GM21723 (cell line): ENCODE measurements around the gene AGAP9.
"Not testable (repeated sequence)": the region's sequence is repeated elsewhere in the genome, so short reads cannot be mapped to it uniquely, and the experiment has no call there.

Experiments used
- ATAC-seq: cut with Tn5 transposase; IDR thresholded peaks from one replicate; pipeline ENCODE4 v1.9.1; 2021; ENCODE audit warnings: mild to moderate bottlenecking, moderate library complexity; ENCODE audit not compliant: unreplicated experiment

Gene AGAP9

GRCh38 chr10:47458466-47459154, 64.8 kb downstream of the AGAP9 start:
- ATAC-seq, result no peak

- no peak for ATAC-seq
Measured at GRCh38 chr10:47457826-47458225, 65.6 kb downstream of the AGAP9 start.

- ATAC-seq, result no peak
Measured at GRCh38 chr10:47457528-47457820, 66.0 kb downstream of the AGAP9 start.

DNA sequence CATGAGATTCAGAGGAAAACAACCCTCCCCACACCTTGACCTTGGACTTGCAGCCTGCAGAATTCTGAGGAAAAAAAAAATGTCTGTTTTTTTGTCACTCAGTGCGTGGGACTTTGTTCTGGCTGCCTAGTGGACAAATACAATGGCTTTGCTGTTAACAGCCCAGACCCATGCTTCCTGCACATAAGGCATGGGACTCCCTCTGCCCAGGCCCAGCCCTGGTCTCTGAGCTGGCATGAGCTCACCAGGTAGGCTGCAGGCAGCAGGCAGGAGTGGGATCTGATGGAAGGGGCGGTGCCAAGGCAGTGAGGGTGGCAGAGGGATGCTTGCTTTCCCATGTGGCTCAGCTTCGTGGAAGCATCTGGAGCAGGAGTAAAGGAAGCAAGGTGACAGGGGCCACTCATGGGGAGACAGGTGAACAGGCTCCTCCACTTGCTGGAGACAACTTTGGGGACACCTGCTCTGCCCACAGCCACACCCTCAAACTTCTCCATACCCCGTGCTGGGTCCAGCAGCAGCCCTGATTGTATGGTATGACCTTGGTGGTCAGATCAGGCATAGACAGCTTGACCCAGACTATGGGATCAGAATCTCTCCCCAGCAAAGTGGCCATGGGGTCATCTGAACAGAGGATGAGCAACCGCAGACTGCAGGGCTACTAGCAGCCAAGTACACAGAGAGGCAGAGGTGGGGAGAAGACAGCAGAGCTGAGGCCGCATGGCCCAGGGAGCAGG, 66.5 kb downstream of the AGAP9 start:
- ATAC-seq, result no peak

DNA sequence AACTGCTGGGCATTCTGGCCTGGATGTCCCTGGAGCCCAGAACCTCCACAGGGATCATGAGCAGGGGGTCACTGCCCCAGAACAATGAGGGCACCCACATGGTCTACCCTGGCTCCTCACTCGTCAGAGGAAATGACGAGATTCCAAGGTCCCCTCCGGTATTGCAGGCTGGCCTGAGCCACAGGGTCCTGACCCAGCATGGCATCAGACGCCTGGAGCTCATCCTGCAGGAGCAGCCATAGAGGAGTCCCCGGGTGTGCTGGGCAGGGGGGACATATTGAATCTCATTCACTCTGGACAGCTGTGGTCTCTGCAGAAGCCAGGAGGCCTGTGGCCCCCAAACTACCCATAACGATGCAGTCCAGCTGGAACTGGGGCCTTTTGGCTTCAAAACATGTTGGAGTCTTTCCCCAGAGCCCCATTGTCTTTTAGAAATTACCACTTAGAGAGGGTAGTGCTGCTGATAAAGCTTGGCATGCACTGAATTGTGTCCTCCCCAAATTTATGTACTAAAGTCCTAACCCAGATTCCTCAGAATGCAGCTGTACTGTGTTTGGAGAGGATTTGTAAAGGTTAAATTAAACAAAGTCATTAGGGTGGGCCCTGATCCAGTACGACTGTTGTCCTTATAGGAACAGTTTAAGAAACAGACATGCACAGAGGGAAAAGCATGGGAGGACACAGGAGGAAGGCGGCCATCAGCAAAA, 67.2 kb downstream of the AGAP9 start:
- no peak for ATAC-seq

GRCh38 chr10:47455350-47456078, 67.9 kb downstream of the AGAP9 start:
- ATAC-seq, result not testable (repeated sequence)

DNA sequence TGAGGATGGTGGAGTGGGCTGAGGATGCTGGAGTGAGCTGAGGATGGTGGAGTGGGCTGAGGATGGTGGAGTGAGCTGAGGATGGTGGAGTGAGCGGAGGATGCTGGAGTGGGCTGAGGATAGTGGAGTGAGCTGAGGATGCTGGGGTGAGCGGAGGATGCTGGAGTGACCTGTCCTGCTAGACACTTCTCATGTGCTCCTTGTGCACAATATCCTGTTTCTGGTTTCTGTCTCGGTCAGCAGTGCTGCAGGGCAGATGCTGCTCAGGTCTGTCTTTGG, 68.7 kb downstream of the AGAP9 start:
- ATAC-seq, result no peak

DNA sequence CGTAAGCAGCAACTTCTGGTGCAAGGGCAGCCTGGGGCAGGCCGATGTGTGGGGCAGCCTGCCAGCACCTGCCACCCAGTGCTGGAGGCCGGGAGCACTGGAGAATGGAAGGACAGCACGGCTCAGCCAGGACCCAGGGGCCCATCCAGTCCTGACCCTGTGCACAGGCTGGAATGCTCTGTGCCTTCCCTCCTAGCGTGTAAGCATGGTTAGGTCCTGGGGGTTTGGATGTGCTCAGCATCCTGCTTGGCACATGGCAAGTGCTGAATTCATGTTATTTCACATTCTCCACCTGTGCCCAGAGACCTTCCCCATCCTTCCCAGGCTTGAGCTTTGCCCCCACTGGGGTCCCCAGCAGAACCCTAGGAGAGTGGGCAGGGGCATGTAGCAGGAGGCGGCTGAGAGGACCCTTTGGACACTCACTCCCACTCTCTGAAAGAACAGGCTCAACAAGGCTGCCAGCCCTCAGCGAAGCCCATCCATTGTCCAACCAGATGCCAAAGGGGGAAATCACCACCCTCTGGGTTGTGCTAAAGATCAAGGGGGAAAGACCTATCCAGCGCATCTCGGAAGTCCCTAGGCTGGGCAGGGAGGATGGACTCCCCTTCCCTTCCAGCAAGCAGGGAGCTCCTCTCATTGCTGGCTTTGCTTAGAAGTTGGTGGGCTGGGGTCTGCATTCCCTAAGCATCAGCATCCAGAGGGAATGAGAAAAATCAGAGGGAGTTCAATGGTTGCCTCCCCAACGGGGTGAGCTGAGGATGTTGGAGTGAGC, 69.2 kb downstream of the AGAP9 start:
- no peak for ATAC-seq

DNA sequence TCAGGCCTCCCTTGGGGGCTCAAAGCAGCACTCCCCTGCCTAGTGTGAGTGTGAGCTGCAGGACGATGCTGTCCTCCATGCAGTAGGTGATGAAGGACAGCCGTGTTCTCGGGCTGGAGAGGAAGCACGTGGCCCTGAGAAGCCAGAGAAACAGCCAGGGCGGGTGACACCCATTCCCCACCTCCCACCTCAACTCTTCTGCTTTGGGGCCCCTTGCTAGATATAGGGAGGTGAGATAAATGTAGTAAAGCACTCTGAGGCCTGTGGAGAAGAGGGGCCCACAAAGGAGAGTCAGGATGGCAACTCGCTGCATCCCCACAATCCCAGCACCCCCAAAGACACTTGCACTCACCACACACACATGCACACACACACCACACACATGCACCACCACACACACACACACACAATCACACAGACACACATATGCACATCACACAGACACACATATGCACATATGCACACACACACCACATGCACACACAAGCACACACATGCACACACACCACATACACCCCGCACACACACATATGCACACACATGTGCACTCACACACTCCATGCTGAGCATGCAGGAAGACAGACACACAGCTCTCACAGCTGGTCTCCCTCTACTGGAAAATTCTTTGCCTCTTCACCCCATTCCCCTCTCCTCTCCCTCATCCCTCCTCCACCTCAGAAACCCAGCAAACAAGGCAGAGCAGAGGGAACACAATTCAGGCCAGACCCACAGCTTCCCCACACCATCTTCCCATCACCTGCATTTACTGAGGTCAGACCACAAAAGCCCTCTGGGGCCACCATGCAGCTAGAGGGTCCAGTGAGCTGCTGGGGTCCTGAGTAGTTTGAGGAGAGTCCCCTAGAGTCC, 70.1 kb downstream of the AGAP9 start:
- no peak for ATAC-seq

DNA sequence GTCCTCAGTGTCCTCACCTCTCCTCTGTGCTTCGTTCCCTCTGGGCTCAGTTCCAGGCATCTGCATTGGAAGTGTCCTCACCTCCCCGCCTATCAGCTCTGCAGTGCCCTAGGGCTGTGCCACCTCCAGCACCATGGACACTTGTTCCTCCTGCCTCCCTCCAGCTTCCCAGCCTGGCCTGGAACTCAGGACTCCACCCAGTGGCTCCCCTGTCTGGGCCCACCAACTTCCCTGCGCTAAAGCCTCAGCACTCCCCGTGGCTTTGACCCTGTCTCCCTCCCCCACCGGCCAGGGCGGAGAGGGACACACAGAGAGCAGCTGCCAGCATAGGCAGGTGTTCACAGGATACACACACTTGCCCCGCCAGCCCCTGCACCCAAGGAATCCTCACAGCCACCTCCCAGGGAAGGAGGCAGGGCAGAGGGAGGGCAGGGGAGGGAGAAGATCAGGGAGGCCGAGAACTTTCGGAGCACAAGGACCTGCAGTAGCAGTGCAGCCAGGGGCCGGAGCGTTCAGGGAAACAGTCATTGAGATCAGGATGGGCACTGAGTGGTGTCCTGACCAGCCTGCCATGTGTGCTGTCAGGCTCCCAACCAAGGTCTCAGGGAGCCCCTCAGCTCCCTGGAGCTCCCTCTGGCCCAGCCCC, 70.8 kb downstream of the AGAP9 start:
- ATAC-seq, result no peak

GRCh38 chr10:47451998-47452494, 71.4 kb downstream of the AGAP9 start:
- ATAC-seq, result no peak
